ENCODE data around the gene HFM1.

Gene HFM1

GRCh38 chr1:91335603-91336002, 69.0 kb downstream of the HFM1 start:
- no peaks in the 10 kb centered on the region for H4K20me1 ChIP-seq (ENCODE audit: control insufficient read depth, insufficient read depth, low read depth, low read length)
- TF ChIP-seq CTCF (IDR thresholded peaks at IDR 0.05; ENCODE audit: low read depth, low read length, poor library complexity, severe bottlenecking) (no peak), EZH2phosphoT487 (IDR thresholded peaks at IDR 0.05; ENCODE audit: borderline replicate concordance, low read length) (no peak)
- H3F3A ChIP-seq (ENCODE audit: control insufficient read depth, insufficient read depth): no peaks in the 10 kb centered on the region
- H3K4me2 ChIP-seq (ENCODE audit: low read length): no peak overlapping the region
- H3K79me2 ChIP-seq (ENCODE audit: control insufficient read depth, low read length): no peaks in the 10 kb centered on the region
- H3K27ac ChIP-seq (ENCODE audit: low read depth, low read length): no peak overlapping the region
- H3K9me3 ChIP-seq (ENCODE audit: control insufficient read depth, insufficient read depth, low read length): 0 out of 2 replicates have a peak, but pooled peaks cover 3% of the 10 kb centered on the region
- no peaks in the 10 kb centered on the region for H3K9me2 ChIP-seq (replicated peaks; ENCODE audit: control insufficient read depth, low read length)
- H3K4me3 ChIP-seq (ENCODE audit: low read length): no peak overlapping the region
- H3K4me1 ChIP-seq (ENCODE audit: control insufficient read depth, low read length): no peaks in the 10 kb centered on the region
- H3K36me3 ChIP-seq (ENCODE audit: control insufficient read depth, low read length): no peaks in the 10 kb centered on the region
- no peaks in the 10 kb centered on the region for H3K27me3 ChIP-seq (ENCODE audit: control insufficient read depth, low read length)

GRCh38 chr1:91334856-91335255, 69.8 kb downstream of the HFM1 start:
- no peaks in the 10 kb centered on the region for H3F3A ChIP-seq (ENCODE audit: control insufficient read depth, insufficient read depth)
- no peaks in the 10 kb centered on the region for H3K9me2 ChIP-seq (replicated peaks; ENCODE audit: control insufficient read depth, low read length)
- no peak overlapping the region for H3K4me2 ChIP-seq (ENCODE audit: low read length)
- H3K4me1 ChIP-seq (ENCODE audit: control insufficient read depth, low read length): no peaks in the 10 kb centered on the region
- H3K79me2 ChIP-seq (ENCODE audit: control insufficient read depth, low read length): no peaks in the 10 kb centered on the region
- no peak for TF ChIP-seq CTCF (IDR thresholded peaks at IDR 0.05; ENCODE audit: low read depth, low read length, poor library complexity, severe bottlenecking)
- H3K4me3 ChIP-seq (ENCODE audit: low read length): no peak overlapping the region
- H4K20me1 ChIP-seq (ENCODE audit: control insufficient read depth, insufficient read depth, low read depth, low read length): no peaks in the 10 kb centered on the region
- H3K9me3 ChIP-seq (ENCODE audit: control insufficient read depth, insufficient read depth, low read length): 0 out of 2 replicates have a peak, but pooled peaks cover 4% of the 10 kb centered on the region
- no peak overlapping the region for H3K27ac ChIP-seq (ENCODE audit: low read depth, low read length)
- H3K36me3 ChIP-seq (ENCODE audit: control insufficient read depth, low read length): no peaks in the 10 kb centered on the region
- H3K27me3 ChIP-seq (ENCODE audit: control insufficient read depth, low read length): no peaks in the 10 kb centered on the region

- TF ChIP-seq EZH2phosphoT487 (IDR thresholded peaks at IDR 0.05; ENCODE audit: borderline replicate concordance, low read length) (no peak), CTCF (IDR thresholded peaks at IDR 0.05; ENCODE audit: low read depth, low read length, poor library complexity, severe bottlenecking) (no peak)
- no peak overlapping the region for H3K4me3 ChIP-seq (ENCODE audit: low read length)
- H3K27me3 ChIP-seq (ENCODE audit: control insufficient read depth, low read length): no peaks in the 10 kb centered on the region
Observed at GRCh38 chr1:91325456-91325855, 79.2 kb downstream of the HFM1 start.

GRCh38 chr1:91314643-91315042, 90.0 kb downstream of the HFM1 start:
- no peaks in the 10 kb centered on the region for H3K9me2 ChIP-seq (replicated peaks; ENCODE audit: control insufficient read depth, low read length)
- H3K4me2 ChIP-seq (ENCODE audit: low read length): no peak overlapping the region
- no peaks in the 10 kb centered on the region for H3K79me2 ChIP-seq (ENCODE audit: control insufficient read depth, low read length)
- H3K4me1 ChIP-seq (ENCODE audit: control insufficient read depth, low read length): no peaks in the 10 kb centered on the region
- no peak overlapping the region for H3K4me3 ChIP-seq (ENCODE audit: low read length)
- no peaks in the 10 kb centered on the region for H3K9me3 ChIP-seq (ENCODE audit: control insufficient read depth, insufficient read depth, low read length)
- TF ChIP-seq EZH2phosphoT487 (IDR thresholded peaks at IDR 0.05; ENCODE audit: borderline replicate concordance, low read length) (no peak), CTCF (IDR thresholded peaks at IDR 0.05; ENCODE audit: low read depth, low read length, poor library complexity, severe bottlenecking) (no peak)
- H4K20me1 ChIP-seq (ENCODE audit: control insufficient read depth, insufficient read depth, low read depth, low read length): no peaks in the 10 kb centered on the region
- H3K27ac ChIP-seq (ENCODE audit: low read depth, low read length): no peak overlapping the region
- no peaks in the 10 kb centered on the region for H3K27me3 ChIP-seq (ENCODE audit: control insufficient read depth, low read length)
- no peaks in the 10 kb centered on the region for H3F3A ChIP-seq (ENCODE audit: control insufficient read depth, insufficient read depth)
- H3K36me3 ChIP-seq (ENCODE audit: control insufficient read depth, low read length): no peaks in the 10 kb centered on the region

More at GRCh38 chr1:91325456-91325855, 79.2 kb downstream of the HFM1 start:
- H3K27ac ChIP-seq (ENCODE audit: low read depth, low read length): no peak overlapping the region
- no peaks in the 10 kb centered on the region for H3K79me2 ChIP-seq (ENCODE audit: control insufficient read depth, low read length)
- H3F3A ChIP-seq (ENCODE audit: control insufficient read depth, insufficient read depth): no peaks in the 10 kb centered on the region
- H3K9me2 ChIP-seq (replicated peaks; ENCODE audit: control insufficient read depth, low read length): no peaks in the 10 kb centered on the region
- no peaks in the 10 kb centered on the region for H3K36me3 ChIP-seq (ENCODE audit: control insufficient read depth, low read length)
- no peak overlapping the region for H3K4me2 ChIP-seq (ENCODE audit: low read length)
- H3K4me1 ChIP-seq (ENCODE audit: control insufficient read depth, low read length): no peaks in the 10 kb centered on the region
- no peaks in the 10 kb centered on the region for H3K9me3 ChIP-seq (ENCODE audit: control insufficient read depth, insufficient read depth, low read length)
- H4K20me1 ChIP-seq (ENCODE audit: control insufficient read depth, insufficient read depth, low read depth, low read length): no peaks in the 10 kb centered on the region

Measured in DOHH2 (cell line).